GM19043 (cell line): Measurements from ENCODE around the gene PLD5.
"Not testable (repeated sequence)": the region's sequence is repeated elsewhere in the genome, so short reads cannot be mapped to it uniquely, and the experiment has no call there.

Experiments
- ATAC-seq: cut with Tn5 transposase; IDR thresholded peaks from one replicate; pipeline ENCODE4 v1.9.1; 2021; ENCODE audit warnings: low read depth; ENCODE audit not compliant: unreplicated experiment

PLD5 gene

DNA sequence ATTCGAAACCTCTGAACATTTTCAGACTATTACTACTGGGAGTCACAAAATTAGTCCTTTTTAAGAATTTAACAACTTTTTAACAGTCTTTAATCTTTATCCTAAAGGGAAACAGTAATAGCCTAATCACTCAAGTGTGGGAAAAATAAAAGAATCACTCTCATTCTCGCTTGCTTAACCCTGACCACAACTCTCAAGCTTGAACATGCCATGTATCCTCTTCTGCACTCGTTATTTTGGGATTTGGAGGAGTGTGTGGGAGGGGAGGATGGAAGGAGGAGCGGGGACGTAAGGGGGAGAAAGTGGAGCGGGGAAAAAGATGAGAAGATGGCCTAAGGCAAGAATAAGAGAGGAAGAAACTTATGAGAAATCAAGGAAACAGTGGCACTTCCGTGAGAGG is 215.8 kb downstream of the PLD5 start:
- not testable (repeated sequence) for ATAC-seq

DNA sequence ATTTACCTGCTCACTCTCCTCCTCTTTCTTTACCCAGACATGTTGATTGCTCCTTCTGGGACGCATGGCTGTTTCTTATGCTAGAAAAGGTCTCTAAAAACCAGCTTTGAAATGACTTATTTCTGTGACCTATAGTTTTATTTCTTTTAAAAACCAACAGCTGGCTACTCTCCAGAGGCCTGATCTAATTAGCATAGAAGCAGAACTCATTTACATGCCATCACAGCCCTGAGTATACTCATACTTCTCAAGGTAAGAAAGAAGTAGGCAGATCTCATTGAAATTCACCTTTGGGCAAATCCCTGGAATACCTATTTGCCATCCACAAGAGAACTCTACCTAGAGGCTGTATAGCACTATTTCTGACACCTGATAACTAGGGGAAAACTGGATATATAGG is 230.7 kb downstream of the PLD5 start:
- not testable (repeated sequence) for ATAC-seq

DNA sequence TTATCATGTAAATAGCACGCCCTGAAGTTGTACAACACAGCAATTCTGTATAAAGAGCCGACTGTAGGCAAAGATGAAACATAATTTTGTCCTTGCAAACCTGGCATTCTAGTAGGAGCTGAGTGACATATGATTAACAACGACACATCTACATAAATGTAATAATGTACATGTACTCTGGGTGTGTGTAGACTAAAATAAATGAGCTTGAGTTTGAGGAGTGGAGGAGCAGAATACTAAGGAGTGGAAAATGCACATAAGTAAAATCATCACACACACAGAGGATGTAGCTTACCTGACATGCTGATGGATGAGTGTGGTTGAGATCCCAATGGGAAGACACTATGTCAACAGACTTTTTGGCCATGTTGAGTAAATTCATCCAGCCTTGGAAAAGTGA is 236.4 kb downstream of the PLD5 start:
- ATAC-seq: not testable (repeated sequence)

DNA sequence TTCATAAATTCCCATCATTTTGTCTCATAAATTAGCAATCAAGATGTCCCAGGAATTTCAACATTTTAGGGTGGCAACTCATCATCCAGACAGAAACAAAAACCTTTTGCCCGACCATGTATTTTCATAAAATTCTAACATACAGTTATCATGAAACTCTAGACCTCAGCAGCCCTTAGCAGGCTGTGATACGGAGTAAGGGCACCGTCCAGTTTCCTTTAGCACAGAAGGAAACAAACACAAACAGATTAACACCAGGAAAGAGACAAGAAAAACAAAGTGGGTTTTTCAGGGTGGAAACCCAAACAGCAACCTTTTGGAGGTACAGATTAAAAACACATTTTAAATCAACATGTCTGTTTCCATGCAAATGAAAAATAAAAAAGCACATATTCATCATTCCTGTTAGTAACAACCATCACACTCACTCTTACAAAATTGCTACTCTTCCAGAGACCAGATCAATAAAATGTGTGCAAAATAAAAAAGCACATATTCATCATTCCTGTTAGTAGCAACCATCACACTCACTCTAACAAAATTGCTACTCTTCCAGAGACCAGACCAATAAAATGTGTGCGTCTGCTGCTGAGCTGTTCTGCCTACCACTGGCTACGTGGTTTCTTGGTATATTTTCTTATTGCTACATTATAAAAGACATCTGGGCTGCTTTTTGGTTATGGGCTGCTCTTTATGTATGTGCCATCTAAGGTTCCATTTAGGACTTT is 241.6 kb downstream of the PLD5 start:
- not testable (repeated sequence) for ATAC-seq

DNA sequence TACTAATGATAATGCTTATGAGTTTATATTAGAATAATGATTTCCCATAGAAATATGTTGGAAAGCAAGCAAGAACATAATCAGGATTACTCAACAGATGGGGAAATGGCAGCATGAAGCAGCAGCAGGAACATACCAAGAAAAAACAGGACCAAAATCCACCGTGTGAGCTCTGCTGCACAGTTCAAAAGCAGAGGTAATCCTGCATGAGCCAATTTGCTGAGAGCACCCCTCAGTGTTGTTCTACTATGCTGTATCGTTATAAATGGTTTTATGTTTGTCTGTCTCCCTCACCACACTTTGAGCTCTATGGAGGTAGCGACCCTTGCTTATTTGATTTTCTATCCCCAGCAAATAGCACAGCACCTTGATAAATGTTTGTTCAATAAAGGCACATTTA is 246.1 kb downstream of the PLD5 start:
- not testable (repeated sequence) for ATAC-seq

DNA sequence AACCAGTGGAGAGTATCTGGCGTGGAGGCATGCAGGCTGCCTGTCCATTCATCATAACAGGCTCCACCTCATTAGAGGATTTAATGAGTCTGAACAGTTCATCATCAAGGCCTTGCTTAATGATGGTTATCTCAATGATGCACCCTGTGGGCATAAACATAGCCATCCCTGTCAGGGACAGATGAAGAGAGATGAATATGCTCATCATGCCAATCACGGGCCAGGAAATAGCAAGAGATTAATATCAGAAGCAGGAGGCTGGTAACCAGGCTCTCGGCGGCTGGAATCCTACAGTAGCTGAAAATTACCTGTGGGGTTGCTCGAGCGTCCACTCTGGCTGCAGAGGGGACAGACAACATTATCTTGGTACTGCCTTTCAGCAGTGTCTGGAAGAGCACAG is 247.7 kb downstream of the PLD5 start:
- not testable (repeated sequence) for ATAC-seq

DNA sequence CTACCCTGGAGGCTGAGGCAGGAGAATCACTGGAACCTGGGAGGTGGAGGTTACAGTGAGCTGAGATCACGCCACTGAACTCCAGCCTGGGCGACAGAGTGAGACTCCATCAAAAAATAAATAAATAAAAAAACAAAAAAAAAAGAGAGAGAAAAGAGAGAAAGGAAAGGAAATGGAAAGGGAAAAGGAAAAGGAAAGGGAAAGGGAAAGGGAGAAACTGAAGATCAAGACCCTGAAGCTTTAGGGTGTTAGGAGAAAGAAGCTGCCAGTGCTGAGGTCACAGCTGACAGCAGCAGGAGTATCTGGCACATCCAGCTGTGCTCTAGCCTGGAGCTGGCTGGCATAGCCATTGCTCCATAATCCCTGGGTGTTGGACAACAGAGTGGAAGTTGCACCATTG is 257.5 kb downstream of the PLD5 start:
- not testable (repeated sequence) for ATAC-seq

DNA sequence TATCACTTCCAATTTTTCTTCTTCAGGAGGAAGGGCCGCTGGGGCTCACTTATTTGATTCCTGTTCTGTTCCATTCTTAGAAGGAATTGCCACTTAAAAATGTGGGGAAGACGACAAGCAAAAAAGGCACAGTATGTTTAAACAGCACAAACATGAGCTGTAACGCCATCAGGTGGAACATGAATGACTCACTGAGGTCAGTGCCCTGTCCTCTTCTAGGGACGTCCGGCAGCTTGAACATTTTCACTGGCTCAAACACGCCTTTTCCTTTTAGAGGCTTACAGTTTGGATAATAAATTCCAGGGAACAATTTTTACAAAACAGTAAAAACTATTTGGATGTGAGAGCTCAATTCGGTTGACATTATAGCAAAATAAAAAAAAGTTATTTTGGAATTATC is 260.1 kb downstream of the PLD5 start:
- ATAC-seq: not testable (repeated sequence)

DNA sequence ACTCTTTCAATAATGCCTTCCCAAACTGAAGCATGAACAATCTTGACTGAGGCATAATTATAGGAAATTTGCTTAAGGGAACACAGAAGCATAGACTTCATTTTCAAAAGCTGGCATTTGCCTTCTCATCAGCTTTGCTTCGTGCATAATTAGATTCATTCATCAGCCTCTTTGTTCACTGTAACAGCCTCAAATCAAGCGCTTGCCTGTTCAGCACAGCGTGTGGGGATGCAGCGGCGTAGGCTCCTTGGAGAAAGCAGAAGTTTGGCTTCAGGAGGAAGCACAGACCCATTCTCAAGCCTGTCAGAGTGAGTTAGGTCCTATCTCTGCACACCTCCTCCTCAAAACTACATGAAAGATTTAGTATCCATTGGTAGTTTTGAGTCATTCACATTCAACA is 279.2 kb downstream of the PLD5 start:
- ATAC-seq: no peak

DNA sequence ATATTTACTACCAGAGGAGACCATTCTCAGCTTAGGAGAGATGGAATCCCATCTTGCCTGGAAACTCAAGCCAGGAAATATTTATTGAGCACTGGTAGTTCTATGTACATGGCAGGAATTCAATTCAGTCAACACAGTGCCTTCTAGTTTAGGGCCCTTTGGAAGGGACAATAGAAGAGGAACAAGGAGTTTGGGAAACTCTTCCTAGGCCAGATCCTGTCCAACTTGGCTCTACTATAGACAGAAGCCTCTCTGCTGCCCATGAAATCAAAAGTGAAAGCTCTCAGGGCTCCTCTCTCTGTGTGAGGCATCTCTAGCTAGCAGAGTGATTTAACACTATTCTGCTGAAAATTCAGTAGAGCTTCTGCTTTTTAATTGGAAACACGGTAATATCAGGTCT is 281.0 kb downstream of the PLD5 start:
- peak; percentile 88 for ATAC-seq

DNA sequence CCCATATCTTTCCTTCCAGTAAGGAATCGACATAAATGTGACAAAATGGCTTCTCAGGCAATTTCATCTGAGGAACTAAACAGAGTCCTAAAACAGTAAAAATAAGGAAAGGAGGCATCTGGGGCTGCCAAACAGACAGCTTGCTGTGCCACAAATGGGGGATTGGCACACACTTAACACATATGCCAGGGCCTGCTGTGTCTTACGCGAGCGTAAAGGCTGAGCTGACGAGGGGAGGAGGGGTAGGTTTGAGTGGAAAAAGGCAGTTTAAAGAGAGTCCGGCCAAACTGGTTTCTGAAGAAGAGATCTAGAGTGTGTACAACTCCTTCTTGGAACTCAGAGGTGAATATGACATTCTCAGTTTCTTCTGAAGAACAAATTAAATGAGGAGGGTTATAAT is 281.5 kb downstream of the PLD5 start:
- peak; percentile 12 for ATAC-seq

DNA sequence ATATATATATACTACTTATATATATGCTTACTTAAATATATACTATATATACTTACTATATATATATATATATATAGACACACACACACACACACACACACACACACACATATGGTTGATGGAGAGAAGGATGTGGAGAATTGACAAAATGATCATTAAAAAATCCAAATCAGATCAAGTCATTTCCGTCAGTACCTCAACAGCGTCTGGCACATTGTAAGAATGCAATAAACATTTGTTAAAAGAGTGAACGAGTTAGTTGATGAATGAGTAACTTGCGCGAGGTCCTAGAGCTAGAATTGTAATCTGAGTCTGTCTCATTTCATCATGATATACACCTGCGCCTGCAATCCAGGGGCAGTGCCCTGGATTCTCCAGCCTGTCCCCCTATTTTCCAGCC is 282.6 kb downstream of the PLD5 start:
- no peak for ATAC-seq

DNA sequence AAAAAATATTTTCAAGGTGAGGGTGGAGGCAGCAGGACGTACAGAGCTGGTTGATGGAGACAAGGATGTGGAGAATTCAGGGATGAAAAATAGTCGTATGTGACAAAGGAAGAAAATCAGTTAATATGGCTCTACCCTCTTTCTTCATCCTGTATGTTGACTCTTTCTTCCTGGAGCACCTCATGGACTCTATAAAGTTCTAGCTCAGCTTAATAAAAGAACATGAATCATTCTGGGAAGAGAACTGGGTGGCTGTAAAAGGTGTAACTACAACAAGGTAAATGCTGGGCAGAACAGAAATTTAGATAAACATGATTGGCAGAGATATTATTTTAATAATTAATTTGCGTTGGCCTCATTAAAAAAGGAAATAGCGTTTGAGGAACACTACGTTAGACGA is 283.8 kb downstream of the PLD5 start:
- no peak for ATAC-seq

DNA sequence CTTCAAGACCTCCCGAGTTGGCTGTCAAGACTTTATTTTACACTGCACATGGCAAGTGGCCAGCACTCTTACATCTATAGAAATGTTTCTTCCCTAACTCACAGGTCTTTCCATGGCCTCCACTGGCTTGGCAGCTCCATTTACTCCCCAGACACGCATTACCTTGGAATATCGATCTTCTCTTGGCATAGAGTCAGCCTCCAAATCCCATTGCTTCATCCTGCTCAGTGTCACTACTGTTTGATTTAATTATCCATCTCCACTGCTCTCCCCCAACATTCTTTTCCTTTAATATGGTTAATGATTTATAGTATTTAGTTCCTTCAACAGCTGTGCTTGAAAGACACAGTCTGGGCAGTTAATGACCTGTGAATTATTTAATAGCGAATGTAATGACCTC is 284.4 kb downstream of the PLD5 start:
- no peak for ATAC-seq

DNA sequence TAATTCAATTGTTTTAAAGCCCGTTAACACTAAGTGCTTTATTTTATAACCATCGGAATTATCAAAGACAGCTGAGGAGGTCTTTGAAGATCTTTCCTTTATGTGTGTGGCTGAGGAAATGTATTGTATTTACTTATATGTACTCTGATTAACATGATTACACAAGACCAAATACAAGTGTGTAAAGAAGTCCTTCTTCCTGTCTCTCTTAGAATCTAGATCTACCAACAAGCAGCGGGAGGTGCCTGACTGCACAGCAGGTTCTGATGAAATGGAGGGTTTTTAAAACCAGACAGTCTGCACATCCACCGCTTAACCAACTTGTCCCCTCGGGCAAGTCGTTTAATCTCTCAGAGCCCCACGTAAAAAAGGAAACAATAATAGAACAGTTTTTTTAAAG is 285.1 kb downstream of the PLD5 start:
- no peak for ATAC-seq

DNA sequence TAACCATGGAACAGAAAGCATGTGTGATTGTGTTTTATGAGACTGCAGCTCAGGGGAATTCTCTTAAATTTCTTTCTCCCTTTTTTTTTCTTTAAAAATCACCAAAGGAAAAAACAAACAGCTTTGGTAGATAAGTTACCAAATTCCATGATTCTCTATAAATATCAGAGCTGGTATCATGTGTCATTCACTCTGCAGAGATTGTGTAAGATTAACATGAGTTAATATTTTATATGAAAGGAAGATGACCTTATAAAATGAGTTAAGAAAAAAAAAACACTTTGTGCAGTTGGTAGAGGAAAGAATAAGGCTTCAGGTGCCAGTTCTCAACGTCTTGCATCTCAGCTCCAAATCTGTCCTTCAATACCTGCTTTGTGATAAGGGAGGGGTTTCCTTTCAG is 287.4 kb downstream of the PLD5 start:
- no peak for ATAC-seq

DNA sequence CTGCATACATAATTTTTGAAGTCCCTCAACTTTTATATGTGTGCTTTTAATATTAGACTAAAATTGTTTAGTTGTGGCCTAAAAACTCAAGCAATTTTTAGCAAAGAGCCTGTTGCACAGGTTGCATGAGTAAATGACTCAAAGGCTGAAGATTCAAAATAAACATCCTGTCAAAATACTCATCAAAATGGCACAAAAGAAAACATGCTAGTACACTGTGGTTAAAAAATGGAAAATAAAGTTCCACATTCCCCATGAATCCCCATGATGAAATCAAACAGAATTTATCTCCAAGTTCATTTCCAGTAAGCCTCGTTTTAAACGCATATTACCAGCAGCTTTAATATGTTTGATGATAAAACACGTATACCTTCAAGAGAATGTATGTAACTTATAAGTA is 295.5 kb downstream of the PLD5 start:
- no peak for ATAC-seq

DNA sequence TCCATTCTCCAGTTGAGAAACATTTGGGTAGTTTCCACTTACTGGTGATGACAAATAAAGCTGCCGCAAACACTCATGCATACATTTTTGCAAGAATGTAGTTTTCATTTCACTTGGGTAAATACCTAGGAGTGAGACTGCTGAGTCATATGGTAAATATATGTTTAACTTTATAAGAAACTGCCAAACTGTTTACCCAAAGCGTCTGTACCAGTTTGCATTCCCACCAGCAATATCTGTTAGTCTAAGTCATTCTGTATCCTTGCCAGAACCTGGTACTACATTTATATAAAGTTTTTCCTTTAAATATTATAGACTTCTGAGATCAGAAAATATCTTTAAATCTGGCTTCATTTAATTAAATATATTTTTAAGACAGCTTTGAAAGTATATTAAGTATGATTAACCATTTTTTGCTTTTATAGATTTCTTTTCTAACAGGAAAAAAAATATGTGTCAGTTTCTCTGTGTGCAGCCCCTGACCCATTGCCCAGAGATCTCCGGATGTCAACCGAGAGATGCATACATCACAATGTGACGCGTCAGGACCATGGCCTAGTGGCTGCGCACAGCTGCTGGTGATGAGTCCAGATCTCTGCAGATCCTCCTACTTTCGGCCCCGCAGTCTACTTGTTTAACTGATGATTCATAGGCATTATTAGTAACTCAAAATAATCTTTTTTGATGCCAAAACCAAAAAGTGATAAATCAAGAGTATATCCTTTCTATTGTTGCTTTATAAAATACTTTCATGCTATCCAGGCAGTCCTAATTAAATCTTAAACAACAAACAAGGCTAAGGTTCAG is 298.5 kb downstream of the PLD5 start:
- no peak for ATAC-seq

DNA sequence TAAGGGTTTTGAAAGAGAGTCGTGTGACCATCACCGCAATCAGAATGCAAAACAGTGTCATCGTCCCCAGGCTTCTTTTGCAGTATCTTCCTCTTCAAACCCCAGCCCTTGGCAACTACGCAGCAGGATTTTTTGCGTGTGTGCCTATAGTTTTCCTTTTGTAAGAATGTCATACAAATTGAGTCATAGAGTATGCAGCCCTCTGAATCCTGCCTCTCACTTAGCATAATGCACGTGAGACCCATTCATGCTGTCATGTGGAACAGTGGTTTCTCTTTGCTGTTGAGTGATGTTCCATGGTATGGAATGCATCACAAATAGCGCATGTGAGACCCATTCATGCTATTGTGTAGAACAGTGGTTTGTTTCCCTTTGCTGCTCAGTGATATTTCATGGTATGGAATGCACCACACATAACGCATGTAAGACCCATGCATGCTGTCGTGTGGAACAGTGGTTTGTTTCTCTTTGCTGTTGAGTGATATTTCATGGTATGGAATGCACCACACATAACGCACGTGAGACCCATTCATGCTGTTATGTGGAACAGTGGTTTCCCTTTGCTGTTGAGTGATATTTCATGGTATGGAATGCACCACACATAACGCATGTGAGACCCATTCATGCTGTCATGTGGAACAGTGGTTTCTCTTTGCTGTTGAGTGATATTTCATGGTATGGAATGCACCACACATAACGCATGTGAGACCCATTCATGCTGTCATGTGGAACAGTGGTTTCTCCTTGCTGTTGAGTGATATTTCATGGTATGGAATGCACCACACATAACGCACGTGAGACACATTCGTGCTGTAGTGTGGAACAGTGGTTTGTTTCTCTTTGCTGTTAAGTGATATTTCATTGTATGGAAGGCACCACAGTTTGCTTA is 299.4 kb downstream of the PLD5 start:
- ATAC-seq: not testable (repeated sequence)

DNA sequence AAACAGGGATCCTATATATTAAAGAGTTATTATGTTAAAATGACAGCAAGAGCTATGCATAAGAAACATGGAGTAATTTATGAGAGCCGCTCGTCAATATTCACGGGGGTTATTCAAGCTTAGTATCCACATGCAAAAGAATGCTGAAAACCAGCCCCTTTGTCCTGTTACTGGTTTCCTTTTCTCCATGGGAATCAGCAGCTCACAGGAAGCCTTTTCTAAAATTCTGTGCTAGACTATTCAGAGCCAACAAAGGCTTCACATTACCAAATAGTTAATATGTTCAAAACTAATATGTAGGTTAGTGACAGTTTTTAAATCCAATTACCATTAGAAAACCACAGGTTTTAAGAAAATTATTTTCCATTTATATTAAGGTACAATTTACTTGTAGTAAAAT is 300.0 kb downstream of the PLD5 start:
- ATAC-seq: no peak

DNA sequence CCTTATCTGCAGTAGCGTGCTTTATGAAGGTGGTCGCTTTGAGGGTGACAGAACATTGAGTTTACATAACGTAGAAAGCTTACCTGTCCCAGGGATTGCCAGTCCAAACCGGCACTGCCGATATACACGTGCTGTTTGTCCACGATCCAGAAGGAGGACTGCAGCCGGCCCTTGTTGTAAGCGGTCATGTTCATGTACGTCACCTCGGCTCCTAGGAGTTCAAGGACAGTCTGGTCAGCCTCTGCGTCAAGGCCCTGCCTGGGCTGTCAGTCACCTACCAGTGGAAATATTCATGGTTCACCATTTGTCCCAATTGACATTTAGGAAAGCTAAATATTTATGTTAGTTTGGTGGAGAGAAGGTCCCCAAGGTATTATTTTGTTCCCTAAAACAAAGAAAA is 304.6 kb downstream of the PLD5 start:
- ATAC-seq: no peak
